Muscle of back (tissue), 11 donors: ENCODE measurements around the gene CELA1. TPM values are rescaled to one million over a fixed set of nuclear protein-coding genes. Genes with fewer than 3 reads are reported as not detected.
"Not testable (repeated sequence)": the region's sequence is repeated elsewhere in the genome, so short reads cannot be mapped to it uniquely, and the experiment has no call there.

Experiments used
- DNase-seq, 3 donors: peaks; one replicate each; pipeline versions ENCODE4 v3.0.0 to v3.0.0-alpha.2; 2013
- polyA plus RNA-seq, 10 donors: library from polyadenylated mRNA; unstranded; fragments of 120-200 nt; gene quantifications; one replicate each; pipeline ENCODE4 v1.2.1, GENCODE V29; 2013; ENCODE audit not compliant: insufficient read length in 10 of 10

The CELA1 gene
- polyA plus RNA-seq, 10 donors: not detected

DNA sequence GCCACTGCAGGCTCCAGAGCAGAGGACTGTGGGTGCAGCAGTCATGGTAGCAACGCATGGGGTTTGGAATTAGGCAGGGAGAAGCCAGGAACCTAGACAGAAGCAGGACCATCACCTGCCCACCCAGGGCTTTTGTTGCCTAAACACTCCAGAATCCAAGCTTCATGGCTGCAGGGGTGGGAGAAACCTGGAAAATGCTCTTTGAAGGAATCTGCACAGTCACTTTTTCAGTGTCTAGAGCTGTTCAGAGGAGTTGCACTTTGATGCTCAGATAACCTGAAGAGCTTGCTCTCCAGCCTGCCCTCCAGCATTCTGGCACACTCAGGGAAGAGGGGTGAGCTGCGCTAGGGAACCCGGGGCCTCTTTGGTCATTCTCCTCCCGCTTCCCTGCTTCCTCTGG is 1.6 kb upstream of the CELA1 start:
- DNase-seq: no peak

DNA sequence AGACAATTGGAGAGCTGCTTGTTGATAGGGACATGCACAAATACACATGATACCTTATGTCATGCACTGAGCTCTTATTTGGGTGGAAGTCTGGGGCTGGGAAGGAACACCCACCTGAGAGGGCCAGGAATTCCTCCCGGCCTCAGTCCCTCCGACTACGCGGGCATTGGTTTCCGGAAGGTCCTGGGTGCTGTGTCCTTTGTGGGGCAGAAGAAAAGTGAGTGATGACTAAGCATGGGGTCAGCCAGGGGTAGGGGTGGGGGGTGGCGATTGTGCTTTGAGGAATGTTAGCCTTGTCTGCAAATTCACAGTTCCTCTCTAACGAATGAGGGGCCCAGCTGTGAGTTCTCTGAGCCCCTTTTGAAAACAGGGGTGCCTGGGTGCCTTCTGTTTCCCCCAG is 798 bp downstream of the CELA1 start:
- no peak for DNase-seq

- no peak for DNase-seq
These were observed 3.3 kb downstream of the CELA1 start for GRCh38 chr12:51343201-51343600.

DNA sequence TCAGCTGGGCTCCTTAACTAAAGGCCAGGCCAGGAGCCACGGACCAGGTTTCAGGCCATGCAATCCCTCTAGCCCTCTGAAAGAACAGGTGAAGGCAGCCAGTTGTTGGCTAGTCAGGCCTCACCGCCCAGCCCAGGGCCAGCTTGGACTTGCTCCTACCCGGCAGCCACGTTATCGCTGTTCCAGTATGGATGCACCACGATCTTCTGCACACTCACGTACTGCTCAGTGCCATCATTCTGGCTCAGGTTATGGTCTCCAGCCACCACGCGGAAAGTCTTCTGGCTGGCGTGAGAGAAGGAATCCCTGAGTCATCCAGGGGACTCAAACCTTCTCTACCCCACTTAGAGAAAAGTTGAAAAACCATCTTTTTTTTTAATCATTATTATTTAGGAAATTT is 4.1 kb downstream of the CELA1 start:
- DNase-seq: no peak

DNA sequence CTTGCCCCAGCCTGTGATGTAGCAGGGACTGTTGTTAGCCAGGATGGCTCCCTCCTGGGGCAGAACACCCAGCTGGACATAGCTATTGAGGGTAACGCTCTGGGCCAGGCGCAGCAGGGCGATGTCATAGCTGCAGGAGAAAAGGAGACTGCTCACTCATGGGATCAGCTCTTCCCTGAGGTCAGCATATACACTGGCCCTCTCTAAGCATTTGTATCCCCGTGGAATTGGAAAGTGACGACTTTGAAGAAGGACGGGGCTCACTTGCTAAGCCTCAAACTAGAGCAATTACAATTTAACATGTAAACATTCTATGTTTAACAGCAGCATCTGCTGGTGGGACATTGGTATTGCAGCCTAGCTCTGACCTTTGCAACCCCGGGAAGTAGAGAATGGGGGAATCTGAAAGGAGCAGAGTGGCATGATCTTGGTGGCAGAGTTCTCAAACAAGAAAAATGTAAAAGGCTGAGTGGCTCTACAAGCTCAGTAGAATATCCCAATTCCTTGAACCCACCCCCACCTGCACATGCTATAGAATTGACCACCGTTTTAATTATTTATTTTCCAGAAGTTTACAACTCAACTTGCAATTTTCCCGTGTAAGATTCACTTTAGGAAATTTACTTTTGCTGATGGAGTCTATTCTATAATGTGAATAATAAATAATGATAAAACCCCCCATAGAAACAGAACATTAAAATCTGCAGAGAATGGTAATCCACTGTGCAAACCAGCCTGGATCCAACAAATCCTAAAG is 5.0 kb downstream of the CELA1 start:
- DNase-seq: peak; percentile 53 to 87 (median 73)

- DNase-seq: no peak
These were observed 6.7 kb downstream of the CELA1 start for GRCh38 chr12:51339750-51340149.

GRCh38 chr12:51337336-51337735 is 9.1 kb downstream of the CELA1 start:
- DNase-seq: not testable (repeated sequence)

DNA sequence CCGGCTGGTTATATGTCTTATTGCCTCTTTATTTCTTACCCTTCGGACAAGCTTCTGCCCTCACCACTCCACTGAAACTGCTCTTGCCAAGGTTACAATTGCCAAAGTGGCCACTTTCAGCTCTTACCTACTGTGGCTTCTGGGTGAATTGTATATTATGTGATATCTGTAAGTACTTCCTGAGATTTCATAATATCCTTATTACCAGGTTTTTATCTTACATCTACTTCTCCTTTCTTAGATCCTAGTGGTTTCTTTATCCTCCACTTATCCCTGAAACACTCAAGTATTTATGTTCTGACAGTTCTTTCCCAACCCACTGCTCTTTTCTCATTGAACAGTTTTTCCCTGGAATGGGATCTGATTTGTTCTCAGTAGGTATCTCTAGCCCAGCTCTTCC is 10.5 kb downstream of the CELA1 start:
- DNase-seq: no peak

DNA sequence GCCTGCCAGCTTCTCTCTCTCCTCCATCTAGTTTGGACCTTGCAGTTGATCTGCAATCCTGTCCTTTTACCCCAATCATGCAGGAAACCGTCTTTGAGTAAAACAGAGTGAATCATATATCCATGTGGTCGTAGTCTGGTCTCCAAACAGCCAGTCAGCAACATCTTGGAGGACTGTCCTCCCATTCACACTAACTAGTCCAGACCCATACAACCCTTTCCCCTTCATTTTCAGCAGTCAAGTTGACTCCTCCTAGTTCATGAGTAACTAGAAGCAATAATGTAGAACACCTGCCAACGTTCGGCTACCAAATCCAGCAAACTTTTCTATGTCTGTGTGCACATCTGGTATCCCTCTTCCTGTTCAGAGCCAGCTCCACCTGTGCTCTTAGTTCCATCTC is 11.7 kb downstream of the CELA1 start:
- no peak for DNase-seq

DNA sequence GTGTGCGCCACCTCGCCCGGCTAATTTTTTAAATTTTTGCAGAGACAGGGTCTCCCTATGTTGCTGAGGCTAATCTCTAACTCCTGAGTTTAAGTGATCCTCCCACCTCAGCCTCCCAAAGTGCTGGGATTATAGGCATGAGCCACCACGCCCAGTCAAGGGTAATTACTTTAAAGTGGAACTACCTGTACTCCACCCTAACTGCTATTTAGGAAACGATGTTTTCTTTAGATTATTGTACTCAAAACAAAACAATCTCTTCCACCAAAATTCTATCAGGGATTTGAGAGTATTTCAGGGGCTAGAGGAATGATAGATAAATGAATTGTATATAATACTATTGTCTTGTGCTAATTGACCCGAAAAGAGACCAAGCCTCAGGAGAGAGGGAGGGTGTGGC is 12.9 kb downstream of the CELA1 start:
- no peak for DNase-seq

DNA sequence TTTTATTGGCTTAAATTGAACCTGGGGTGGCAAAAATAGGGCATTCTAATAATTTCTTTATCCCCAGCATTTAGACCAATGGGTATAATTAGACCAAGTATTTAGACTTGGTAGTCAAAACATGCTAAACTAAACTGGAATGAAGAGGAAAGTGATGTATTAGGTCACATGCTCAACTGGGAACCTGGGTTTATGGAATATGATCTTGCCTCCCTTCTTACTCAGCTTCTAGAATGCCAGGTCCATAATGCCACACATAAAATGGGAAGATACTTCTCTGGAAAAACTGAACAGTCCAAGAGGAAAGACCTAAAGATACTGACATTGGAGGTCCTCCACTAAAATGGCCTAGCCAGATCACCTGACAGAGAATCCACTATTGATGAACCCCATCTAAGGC is 16.3 kb downstream of the CELA1 start:
- no peak for DNase-seq

GRCh38 chr12:51329742-51330141 is 16.7 kb downstream of the CELA1 start:
- no peak for DNase-seq

- DNase-seq: no peak
These were observed 17.9 kb downstream of the CELA1 start for GRCh38 chr12:51328587-51328986.

GRCh38 chr12:51326698-51327439 is 19.6 kb downstream of the CELA1 start:
- peak; percentile 27 to 47 (median 38) for DNase-seq

GRCh38 chr12:51324953-51325352 is 21.5 kb downstream of the CELA1 start:
- no peak for DNase-seq

- DNase-seq: peak in 2 of 3 donors; percentile 22 to 35
These were observed 22.2 kb downstream of the CELA1 start, which contains the start of gene BIN2 for GRCh38 chr12:51323966-51324895. BIN2 (minus strand) TSS chr12:51324174; CDS start chr12:51324102, 72 bp downstream.

DNA sequence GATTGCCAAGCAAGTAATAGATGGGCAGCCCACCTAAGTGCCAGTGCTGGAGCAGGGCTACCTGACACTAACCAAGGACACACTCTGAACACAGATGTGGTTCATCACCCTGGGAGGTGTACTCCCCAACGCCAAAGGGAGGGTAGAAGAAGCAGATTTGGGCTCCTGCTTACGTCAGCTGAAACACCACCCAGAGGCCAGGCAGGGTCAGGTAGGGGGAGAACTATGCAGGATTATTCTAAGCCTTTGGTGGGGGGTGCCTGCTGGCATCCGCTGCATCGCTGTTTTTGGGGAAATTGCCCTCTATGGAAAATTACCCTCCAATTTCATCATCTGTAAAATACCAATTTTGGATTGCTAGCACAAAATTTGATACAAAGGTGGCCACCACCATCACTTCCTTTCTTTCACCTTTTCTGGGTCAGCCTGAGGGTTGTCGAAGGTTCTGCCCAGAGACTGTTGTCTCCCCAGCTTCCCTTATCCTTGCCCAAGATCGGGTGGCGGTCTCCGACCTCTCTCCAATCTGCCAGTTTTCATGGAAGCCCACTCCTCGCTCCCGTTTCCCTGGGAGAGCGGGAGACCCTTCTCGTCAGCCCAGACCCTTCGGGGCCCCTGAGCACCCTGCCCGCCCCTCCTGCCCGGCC is 23.0 kb downstream of the CELA1 start:
- no peak for DNase-seq

DNA sequence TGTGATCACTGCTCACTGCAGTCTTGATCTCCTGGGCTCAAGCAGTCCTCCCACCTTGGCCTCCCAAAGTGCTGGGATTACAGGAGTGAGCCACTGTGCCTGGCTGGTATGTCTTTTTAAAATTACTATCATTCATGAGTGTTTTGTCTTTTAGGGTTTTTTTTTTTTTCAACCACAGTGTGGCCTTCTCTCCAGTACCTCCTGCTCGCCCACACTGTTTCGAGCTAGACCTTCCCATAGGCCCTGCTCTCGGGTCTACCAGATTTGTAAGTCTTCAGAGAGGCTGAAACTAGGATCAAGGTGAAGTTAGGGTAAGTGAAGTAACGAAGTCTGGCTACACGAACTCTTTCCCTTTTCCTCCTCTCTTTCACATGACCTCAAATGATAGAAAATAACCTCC is 24.0 kb downstream of the CELA1 start:
- no peak for DNase-seq

- DNase-seq: no peak
These were observed 24.6 kb downstream of the CELA1 start for GRCh38 chr12:51321882-51322281.

DNA sequence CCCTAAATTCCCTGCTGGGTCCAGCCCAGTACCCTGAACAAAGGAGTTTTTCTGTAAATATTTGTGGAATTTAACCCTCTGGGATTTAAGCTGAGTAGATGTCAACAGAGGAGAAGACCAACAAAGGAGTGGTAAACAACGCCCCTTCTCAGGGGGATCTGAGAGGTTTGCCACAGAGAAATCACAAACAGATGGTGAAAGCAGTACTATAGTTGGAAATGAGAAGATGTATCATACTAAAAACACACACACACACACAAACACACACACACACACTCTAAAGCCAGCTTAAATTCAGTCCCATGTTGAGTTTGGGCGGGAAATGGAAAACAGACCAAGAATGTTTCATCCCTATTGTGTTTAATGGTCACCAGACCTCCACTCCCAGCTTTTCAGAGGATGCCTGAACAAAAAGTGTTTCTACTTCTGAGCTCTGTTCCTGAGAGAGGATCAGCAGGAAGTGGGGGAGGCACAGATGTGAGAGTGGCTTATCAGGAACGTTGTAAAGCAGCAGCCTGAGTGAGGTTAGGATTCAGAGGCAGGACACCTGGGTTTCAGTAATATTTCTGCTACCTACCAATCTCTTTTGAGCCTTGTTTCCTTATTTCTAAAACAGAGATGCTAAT is 25.7 kb downstream of the CELA1 start:
- peak; percentile 33 to 79 (median 42) for DNase-seq

GRCh38 chr12:51320311-51320694 is 26.2 kb downstream of the CELA1 start:
- no peak for DNase-seq
